GM18519 (cell line): Measurements from ENCODE around the gene PDRG1.

ENCODE experiments used
- ATAC-seq: cut with Tn5 transposase; IDR thresholded peaks from one replicate; pipeline ENCODE4 v1.9.1; 2021; ENCODE audit warnings: mild to moderate bottlenecking, moderate library complexity; ENCODE audit not compliant: unreplicated experiment, low FRiP score

The PDRG1 gene

DNA sequence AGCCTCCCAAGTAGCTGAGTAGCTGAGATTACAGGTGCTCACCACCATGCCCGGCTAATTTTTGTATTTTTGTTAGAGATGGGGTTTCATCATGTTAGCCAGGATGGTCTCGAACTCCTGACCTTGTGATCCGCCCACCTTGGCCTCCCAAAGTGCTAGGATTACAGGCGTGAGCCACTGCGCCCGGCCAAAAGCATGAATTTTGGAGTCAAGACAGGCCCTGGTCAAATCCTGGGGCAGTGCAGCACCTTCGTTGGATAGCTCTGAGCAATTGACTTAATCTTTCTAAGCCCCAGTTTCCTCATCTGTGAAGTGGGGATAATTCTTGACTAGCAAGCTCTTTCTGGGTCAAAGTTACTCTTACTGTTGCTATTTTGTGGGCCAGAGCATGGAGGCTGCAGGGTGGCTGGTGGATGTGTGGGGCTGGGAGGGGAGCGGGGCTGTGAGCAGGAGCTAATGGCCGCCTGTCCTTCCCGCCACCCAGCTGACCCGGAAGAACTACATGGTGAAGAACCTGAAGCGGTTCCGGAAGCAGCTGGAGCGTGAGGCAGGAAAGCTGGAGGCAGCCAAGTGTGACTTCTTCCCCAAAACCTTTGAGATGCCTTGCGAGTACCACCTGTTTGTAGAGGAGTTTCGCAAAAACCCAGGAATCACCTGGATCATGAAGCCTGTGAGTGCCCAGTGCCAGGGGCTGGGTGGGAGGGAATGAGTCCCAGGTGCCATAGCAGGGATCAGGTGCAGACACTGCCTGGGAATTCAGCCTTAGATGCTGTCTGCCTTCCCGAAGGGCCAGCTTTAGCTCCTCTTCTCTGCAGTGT lies 42.4 kb downstream of the PDRG1 start:
- no peak for ATAC-seq

DNA sequence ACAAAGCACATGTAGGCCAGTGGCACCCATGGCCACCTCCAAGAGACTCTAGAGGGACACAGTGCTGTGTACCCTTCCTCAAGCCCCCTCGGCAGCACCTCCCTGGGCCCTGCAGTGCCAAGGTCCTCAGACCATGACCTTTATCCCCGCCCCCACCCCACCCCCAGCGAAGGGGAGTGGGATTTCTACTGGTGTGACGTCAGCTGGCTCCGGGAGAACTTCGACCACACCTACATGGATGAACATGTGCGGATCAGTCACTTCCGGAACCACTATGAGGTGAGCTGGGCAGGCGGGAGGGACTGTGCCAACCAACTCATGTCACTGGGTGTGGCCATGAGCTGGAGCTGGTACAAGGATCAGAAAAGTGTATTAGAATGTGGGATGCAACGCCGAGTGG lies 43.4 kb downstream of the PDRG1 start:
- ATAC-seq = no peak

DNA sequence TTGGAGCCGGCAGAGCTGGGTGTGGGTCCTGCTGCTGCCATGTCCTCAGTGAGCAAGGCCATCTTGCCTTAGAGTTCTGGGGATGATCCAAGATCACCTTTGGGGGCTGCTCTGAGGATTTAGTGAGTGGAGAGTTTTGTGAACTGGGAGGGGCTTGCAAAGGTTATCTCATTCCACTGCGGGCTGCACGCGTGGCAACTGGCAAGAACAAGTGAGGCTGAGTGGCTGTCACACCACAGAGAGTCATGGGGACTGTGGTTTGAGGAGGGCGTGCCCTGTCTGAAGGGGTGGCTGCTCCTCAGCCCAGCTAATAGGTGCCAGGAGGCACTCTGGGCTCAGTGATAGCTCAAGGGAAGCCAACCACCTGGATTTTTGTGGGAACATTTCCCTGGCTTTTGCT lies 43.8 kb downstream of the PDRG1 start:
- no peak for ATAC-seq

DNA sequence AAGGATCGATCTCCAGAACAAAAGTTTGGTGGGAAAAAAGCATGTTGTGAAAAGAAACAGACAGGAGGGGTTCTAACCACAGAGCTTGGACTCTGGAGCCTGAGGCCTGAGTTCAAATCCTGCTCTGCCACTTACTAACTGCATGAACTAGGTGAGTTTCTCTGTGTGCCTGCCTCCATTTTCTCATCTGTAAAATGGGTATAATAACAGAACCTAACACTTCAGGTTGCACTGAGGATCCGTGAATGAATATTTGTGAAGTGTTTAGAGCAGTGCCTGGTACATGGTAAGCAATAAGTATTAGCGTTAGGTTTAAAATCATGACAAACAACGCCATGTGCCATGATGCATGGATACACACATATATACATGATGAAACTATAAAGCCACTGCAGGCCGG lies 44.8 kb downstream of the PDRG1 start:
- no peak for ATAC-seq

DNA sequence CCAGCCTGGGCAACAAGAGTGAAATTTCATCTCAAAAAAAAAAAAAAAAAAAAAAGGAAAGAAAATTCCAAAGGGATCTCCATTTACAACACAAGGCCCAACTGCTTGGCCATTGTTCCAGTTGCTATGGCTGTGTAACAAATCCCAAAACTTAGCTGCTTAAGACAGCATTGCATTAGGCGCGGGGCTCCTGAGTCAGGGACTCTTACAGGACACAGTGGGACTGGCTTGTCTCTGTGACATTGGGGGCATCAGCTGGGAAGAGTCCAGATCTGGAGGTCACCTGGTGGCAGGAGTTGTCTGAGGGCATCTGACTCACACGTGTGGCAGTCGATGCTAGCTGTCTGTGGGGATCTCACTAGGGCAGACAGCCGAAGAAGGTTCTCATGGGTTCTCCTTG lies 45.8 kb downstream of the PDRG1 start:
- ATAC-seq = no peak

DNA sequence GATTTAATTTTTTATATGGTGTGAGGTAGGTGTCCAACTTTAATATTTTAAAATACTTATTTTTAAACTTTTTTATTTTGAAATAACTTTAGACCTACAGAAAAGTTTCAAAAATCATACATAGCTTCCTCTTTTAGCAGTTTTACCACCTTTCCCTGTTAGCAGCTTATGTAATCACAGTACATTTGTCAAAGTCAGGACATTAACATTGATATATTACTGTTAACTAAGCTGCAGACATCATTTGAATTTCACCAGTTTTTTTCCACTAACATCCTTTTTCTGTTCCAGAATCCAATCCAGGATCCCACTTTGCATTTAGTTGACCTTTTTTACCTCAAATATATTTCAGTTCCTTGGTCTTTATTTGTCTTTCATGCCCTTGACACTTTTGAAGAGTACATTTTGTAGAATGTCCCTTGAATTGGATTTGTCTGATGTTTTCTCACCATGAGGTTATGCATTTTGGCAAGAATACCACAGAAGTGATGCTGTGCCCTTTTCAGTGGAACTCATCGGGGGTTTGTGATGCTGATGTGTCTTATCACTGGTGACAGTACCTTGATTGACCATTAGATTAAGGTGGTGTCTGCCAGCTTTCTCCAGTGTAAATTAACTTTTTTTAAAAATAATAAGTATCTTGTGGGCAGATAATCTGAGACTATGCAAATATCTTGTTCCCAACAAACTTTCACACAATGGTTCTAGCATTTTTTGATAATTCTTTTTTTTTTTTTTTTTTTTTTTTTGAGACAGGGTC lies 48.0 kb downstream of the PDRG1 start:
- ATAC-seq = no peak

DNA sequence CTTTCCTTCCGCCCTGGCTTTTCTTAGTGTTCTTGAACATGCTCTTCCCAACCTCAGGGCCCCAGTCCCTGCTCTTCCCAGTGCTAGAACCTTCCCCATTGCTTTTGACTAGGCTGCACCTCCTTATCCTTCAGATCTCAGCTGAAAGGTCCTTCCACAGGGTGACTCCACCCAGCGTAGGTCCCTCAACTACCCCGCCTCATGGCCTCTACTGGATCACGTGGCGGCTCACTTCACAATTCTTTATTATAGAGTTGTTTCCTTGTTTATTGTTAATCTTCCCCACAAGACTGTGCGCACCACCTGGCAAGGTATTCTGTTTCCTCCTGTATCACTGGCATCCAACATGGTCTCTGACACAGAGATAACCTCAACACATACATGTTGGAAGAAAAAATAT lies 50.2 kb downstream of the PDRG1 start:
- ATAC-seq = no peak

DNA sequence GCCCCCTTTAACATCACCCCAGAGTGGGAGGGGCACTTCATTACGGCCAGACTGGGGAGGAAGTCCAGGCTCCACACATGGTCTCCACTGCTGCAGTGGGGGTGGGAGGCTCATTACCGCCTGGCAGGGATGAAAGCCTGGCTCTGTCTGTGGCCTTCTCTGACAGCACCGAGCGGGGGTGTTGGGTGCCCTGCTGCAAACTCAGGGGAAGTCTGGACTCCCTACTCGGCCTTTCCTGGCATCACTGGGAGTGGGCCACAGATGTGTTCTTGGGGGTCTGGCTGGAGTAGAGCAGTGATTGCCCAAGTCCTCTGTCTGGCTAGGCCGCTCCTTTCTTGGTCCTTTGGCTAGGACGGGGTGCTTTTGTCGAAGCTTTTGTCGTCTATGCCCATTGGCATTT lies 54.3 kb downstream of the PDRG1 start:
- no peak for ATAC-seq

DNA sequence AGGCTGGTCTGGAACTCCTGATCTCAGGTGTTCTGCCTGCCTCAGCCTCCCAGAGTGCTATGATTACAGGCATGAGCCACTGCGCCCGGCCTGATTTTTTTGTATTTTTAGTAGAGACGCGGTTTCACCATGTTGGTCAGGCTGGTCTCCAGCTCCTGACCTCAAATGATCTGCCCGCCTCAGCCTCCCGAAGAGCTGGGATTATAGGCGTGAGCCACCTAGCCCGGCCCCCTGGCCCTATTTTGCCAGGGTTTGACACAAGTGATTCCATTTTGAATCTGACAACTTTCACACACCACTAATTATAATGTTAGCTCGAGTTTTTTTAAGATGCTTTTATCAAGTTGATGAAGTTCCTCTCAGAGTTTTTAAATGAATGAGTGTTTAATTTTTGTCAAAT lies 55.8 kb downstream of the PDRG1 start:
- ATAC-seq = no peak

DNA sequence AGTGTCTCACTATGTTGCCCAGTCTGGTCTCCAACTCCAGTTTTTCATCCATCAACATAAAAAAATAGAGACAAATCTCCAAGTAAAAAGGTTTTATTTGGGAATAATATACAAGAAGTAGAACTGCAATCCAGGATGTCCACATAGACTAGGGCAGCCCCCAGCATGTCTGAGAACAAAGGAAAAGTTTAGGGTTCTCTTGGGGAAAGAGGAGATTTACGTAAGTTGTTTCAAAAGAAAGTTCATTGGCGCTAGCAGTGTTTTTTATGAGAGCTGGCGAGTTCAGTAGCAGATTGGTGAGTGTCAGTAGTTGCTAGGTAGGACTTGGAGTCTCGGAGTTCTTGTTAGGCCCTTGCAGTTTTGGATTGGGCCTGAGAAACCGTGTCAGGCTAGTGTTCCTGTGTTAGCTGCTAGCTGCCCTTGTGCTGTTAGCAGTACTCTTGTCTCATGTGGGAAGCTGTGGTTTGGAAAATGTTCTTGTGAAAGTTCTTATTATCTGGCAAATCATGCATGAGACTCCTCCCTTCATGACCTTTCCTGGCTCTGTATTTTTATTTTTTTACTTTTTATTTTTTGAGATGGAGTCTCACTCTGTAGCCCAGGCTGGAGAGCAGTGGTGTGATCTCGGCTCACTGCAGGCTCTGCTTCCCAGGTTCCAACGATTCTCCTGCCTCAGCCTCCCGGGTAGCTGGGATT lies 56.7 kb downstream of the PDRG1 start:
- peak; percentile 94 for ATAC-seq
